Measurements from ENCODE around the gene ZNF679. TPM values are rescaled to one million over a fixed set of nuclear protein-coding genes. Genes with fewer than 3 reads are reported as not detected.
"Not testable (repeated sequence)": the region's sequence is repeated elsewhere in the genome, so short reads cannot be mapped to it uniquely, and the experiment has no call there.

The ZNF679 gene
- total RNA-seq, 1 donor from 2014 or later, result not detected

DNA sequence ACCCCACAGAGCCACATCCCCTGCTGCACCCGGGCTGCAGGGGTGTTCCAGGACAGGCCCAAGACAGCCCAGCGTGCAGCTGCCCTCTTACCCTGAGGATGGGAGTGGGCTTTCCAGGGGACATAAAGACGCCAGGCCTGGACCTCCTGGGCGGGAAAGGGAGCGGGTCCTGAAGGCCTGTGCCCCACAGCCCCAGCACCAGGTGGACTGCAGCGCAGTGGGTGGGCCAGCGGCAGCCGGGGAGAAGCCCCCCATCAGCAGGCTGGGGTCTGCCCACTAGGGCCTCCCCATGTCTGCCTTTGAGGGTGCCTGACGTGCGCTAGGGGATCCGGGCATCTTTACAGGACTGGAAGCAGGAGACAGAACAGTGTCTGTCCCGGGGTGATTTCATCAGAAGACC is 43.9 kb upstream of the ZNF679 start:
- H3K27me3 Mint-ChIP-seq, result no peaks in the 10 kb centered on the region
- H3K9me3 Mint-ChIP-seq, result no peaks in the 10 kb centered on the region
- H3K36me3 Mint-ChIP-seq, result no peaks in the 10 kb centered on the region
- no peak overlapping the region for H3K27ac Mint-ChIP-seq
- DNase-seq (ENCODE audit: extremely low spot score, unreplicated experiment), result no peak
- no peak for TF ChIP-seq CTCF (conservative IDR thresholded peaks at IDR 0.05)
- H3K4me3 Mint-ChIP-seq, result no peak overlapping the region
- no peaks in the 10 kb centered on the region for H3K4me1 Mint-ChIP-seq (ENCODE audit: unreplicated experiment)

- no peak overlapping the region for H3K4me3 Mint-ChIP-seq
- TF ChIP-seq CTCF (conservative IDR thresholded peaks at IDR 0.05), result no peak
- H3K27ac Mint-ChIP-seq, result no peak overlapping the region
- H3K27me3 Mint-ChIP-seq, result no peaks in the 10 kb centered on the region
- H3K36me3 Mint-ChIP-seq, result no peaks in the 10 kb centered on the region
- H3K4me1 Mint-ChIP-seq (ENCODE audit: unreplicated experiment), result no peaks in the 10 kb centered on the region
- H3K9me3 Mint-ChIP-seq, result no peaks in the 10 kb centered on the region
- DNase-seq (ENCODE audit: extremely low spot score, unreplicated experiment), result no peak
These were observed 40.9 kb upstream of the ZNF679 start for GRCh38 chr7:64187408-64187807.

- no peaks in the 10 kb centered on the region for H3K36me3 Mint-ChIP-seq
- no peaks in the 10 kb centered on the region for H3K9me3 Mint-ChIP-seq
- H3K4me3 Mint-ChIP-seq, result no peak overlapping the region
These were observed 36.0 kb upstream of the ZNF679 start for GRCh38 chr7:64192148-64192704.

GRCh38 chr7:64192775-64193174 is 35.5 kb upstream of the ZNF679 start:
- H3K27ac Mint-ChIP-seq, result no peak overlapping the region
- no peaks in the 10 kb centered on the region for H3K9me3 Mint-ChIP-seq
- H3K4me3 Mint-ChIP-seq, result no peak overlapping the region
- H3K36me3 Mint-ChIP-seq, result no peaks in the 10 kb centered on the region
- no peak for DNase-seq (ENCODE audit: extremely low spot score, unreplicated experiment)
- no peak for TF ChIP-seq CTCF (conservative IDR thresholded peaks at IDR 0.05)
- no peaks in the 10 kb centered on the region for H3K4me1 Mint-ChIP-seq (ENCODE audit: unreplicated experiment)
- H3K27me3 Mint-ChIP-seq, result no peaks in the 10 kb centered on the region

More at GRCh38 chr7:64192148-64192704, 36.0 kb upstream of the ZNF679 start:
- Mint-ChIP-seq H3K4me1 (ENCODE audit: unreplicated experiment) (no peaks in the 10 kb centered on the region), H3K27ac (no peak overlapping the region), H3K27me3 (no peaks in the 10 kb centered on the region)
- TF ChIP-seq CTCF (conservative IDR thresholded peaks at IDR 0.05), result no peak
- DNase-seq (ENCODE audit: extremely low spot score, unreplicated experiment), result no peak

DNA sequence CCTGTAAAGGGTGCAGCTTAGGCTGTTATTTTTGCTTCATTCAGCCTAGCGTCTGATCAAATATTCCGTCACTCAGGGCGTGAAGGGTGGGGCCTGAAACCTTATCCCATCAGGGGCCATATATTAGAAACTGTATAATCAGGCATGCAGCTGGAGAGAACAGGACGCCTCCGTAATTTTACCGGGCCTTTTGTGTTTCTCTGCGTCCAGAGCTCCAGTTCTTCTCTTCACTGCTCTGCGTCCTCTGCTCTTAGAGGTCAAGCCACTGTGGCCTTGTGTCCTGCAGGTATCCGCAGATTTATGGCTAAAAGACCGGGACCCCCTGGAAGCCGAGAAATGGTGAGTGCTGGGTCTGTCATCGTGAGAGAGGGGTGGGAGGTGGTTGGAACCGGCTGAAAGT is 21.4 kb upstream of the ZNF679 start, which contains the start of gene ZNF735:
TSS of gene ZNF735 (plus strand) at position 301 of the 400 bp plus-strand sequence. CDS start at position 301, 0 bp downstream.
- Mint-ChIP-seq H3K4me3 (no peak within 1 kb of the TSS), H3K9me3 (peaks cover 5% of the 10 kb centered on the region), H3K4me1 (ENCODE audit: unreplicated experiment) (no peaks in the 10 kb centered on the region), H3K36me3 (no peaks in the 10 kb centered on the region), H3K27me3 (no peaks in the 10 kb centered on the region), H3K27ac (no peak within 1 kb of the TSS)
- no peak for DNase-seq (ENCODE audit: extremely low spot score, unreplicated experiment)
- no peak for TF ChIP-seq CTCF (conservative IDR thresholded peaks at IDR 0.05)

- H3K36me3 Mint-ChIP-seq; H3K27ac Mint-ChIP-seq; H3K4me3 Mint-ChIP-seq; DNase-seq (ENCODE audit: extremely low spot score, unreplicated experiment); H3K4me1 Mint-ChIP-seq (ENCODE audit: unreplicated experiment); H3K9me3 Mint-ChIP-seq; H3K27me3 Mint-ChIP-seq: not testable (repeated sequence)
These were observed 8.5 kb upstream of the ZNF679 start for GRCh38 chr7:64219710-64220298.

Measured in type B pancreatic cell (in vitro differentiated cells).